Measurements from ENCODE around the gene MTMR3.
"Not testable (repeated sequence)": the region's sequence is repeated elsewhere in the genome, so short reads cannot be mapped to it uniquely, and the experiment has no call there.

MTMR3 gene

DNA sequence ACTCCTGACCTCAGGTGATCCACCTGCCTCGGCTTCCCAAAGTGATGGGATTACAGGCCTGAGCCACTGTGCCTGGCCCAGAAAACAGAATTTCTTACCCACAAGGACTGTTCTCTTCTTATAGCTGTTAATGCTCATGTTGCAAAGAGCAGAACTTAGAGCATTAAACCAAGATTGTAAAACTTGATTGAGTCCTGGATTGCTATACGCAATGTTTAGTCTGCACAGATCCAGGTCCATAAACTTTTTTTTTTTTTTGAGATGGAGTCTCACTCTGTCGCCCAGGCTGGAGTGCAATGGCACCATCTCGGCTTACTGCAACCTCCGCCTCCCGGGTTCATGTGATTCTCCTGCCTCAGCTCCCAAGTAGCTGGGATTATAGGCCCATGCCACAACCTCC, 178.1 kb downstream of the MTMR3 start:
- not testable (repeated sequence) for DNase-seq

DNA sequence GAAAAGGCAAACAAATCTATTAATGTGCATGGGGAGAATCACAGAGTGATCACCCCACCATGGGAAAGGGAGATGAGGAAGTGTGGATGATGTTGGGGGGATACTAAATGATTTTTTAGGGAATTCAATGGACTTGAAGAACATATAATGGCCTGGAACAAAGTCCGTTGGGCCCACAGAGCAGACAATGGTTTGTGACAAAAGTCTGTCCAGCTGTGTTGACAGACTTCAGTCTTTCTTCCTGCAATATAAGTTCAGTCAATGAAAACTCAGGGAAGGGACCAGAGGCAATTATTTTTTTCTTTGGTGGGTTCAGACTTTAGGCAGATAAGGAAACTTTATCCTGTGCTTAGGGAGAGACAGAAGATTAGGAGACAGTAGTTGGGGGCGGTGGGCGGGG, 179.3 kb downstream of the MTMR3 start:
- DNase-seq, result no peak

DNA sequence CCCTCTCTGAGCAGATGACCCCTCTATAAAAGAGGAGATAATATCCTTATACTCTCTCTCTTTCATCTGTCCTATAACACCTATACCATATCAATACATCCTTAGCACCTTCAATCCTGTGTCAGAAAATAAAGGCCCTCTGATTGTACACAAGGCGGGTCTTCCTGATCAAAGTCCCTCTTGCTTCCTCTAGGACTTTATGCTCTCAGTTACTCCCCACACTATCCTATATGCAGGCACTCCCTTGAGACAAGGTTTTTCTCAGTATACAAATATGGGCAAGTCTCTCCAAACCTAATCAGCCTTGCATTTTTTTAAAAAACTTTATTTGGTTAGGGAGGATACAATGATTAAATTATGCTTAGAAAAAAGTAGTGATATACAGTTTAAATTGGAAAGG, 180.0 kb downstream of the MTMR3 start:
- DNase-seq, result no peak

DNA sequence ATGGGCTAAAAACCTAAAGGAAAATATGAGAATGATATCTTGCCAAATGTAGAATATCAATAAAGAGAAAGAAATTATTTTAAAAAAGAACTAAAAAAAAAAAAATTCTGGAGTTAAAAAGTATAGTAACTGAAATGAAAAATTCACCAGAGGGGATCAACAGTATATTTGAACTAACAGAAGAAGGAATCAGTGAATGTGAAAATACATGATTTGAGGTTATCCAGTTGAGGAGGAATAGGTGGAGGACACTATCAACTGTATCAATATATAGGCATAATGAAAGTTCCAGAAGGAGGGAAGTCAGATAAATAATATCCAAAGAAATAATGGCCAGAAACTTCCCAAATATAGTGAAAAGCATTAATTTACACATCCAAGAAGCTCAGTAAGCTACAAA, 181.2 kb downstream of the MTMR3 start:
- DNase-seq, result no peak

DNA sequence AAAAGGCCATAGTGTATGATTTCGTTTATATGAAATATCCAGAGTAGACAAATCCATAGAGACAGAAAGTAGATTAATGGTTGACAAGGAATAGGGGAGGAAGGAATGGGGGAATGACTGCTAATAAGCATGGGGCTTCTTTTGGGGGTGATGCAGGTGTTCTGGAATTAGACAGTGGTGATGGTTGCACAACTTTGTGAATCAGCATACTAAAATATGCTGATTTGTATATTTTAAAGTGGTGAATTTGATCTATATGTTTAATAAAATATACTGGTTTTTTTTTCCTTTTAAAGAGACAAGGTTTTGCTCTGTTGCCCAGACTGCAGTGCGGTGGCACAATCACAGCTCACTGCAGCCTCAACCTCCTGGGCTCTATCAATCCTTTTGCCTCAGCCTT, 190.8 kb downstream of the MTMR3 start:
- no peak for DNase-seq

DNA sequence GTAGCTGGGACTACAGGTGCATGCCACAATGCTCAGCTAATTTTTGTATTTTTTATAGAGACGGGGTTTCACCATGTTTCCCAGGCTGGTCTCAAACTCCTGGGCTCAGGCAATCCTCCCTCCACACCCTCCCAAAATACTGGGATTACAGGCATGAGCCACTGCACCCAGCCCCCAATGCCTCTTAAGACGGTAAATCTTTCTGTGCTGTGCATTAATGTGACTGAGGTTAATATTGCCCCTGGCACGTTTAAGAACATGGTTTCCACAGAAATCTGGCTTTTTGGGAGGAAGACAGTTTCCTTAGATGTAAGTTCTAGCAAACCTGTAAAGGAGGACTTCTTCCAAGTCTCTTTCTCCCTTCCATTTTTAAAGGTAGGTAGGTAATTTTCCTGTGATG, 191.2 kb downstream of the MTMR3 start:
- DNase-seq, result no peak

DNA sequence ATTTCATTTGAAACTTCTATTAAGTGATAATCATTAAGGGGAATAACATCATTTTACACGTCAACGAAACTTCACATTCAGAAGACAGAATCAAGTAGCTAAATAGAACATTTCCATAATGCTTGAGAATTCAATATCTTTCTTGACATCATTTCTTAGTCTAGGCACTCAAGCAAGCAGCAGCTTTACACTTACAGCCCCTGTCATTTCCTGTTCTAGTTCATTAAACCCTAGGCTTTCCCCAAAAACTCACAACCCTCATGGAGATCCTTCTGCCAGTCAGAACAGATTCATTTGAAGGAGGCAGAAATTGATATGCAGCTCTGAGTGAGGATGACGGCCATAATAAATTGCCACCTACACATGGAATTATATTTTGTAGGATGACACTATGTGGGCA, 192.0 kb downstream of the MTMR3 start:
- DNase-seq, result no peak

DNA sequence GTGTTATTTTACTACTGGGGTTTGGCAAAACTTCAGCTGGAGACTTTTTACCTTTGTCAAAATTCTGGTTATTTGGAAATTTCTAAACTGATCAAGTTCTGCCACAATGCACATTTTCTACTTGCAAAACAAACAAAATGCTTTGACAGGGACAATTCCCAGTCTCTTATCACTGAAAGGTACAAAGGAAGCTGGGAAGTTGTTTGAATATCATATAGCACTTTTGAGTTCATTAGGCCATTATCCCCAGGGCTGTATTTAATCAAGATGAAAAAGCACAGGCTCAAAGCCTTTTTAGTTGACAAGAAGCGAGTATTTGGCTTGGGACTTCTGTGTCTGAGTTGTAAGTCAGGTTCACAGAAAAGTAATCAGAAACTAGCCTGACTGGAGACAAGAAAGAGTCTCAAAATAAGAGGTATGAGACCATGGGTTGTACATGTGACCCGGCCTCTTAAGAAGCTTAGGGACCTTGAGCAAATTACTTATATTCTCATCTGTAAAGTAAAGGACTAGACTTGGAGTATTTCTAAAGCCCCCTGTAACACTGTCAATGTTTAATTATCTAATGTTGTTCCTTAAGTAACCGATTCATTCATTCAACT, 194.4 kb downstream of the MTMR3 start:
- no peak for DNase-seq

DNA sequence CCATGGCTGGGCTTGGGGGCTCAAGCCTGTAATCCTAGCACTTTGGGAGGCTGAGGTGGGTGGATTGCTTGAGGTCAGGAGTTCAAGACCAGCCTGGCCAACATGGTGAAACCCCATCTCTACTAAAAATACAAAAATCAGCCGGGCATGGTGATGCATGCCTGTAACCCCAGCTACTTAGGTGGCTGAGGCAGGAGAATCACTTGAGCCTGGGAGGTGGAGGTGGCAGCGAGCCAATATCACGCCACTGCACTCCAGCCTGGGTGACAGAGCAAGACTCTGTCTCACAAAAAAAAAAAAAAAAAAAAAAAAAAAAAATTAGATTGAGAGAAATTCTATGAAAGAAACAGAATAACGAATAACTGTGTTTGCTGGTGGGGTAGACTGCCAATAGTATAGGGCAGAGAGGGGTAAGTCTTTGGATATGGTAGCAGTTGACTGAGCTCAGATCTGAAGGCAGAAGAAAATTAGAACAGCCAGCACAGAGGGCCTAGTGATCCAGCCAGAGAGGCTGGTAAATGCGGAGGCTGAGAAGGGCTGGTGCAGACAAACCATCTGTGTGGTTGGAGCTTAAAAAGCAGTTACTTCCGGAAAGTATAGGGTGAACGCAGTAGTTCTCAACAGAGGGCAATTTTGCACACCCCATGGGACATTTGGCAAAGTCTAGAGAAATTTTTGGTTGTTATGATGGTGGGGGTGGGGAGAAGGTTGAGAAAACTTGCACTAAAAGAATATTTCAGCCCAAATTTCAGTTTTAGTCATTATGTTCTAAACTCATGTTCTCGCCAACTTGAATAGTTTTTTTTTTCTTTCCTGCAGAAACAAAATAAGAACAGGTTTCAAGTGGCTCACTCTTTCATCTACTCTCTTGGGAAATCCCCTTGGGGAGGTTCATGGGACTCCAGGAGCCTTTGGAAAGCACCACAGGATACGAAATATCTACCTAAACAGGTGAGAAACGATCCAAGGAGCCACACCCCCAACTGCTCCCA, 195.6 kb downstream of the MTMR3 start:
- no peak for DNase-seq

DNA sequence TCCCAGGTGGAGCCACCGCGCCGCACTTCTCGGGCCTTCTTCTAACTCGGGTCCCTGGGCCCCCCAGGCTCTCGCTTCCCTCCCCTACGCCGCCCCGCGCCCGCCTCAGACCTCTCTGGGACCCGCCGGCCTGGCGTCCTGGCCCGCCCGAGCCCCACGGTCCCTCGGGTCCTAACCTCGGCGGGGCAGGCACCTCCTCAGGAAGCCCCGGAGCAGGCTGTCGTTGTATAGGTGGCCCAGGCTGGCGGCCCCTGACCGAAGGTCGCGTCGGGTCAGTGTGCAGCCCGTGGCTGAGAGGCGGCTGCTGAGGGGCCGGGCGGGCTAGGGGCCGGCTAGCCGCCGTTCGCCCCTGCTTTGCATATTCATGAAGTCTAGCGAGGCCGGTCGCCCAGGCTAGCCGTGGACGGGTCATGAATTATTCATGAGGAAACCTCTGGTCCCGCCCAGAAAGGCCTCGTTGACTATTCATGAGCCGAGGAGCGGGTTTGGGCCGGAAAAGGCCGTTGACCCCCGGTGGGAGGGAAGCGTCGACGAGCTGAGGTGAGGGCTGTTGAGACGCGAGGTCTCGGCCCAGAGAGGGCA, 197.1 kb downstream of the MTMR3 start, which contains the start of gene HORMAD2:
TSS of gene HORMAD2 (plus strand) at position 513 of the 582 bp plus-strand sequence. CDS start 13,489 bp downstream, outside the sequence.
- DNase-seq, result no peak

All from NCI-H1436 treated with DMSO at 0.1 percent for 48 hours (cell line).